ENCODE data around the gene PDCD2L.

- TF ChIP-seq CTCF (IDR thresholded peaks at IDR 0.05), result no peak
- no peak for TF ChIP-seq POLR2A (IDR thresholded peaks at IDR 0.05)
These were observed 55.4 kb downstream of the PDCD2L start for GRCh38 chr19:34459614-34460013.
